ENCODE data around the gene PCDHB1.
"Not testable (repeated sequence)": the region's sequence is repeated elsewhere in the genome, so short reads cannot be mapped to it uniquely, and the experiment has no call there.

Gene PCDHB1

GRCh38 chr5:141039061-141039460 is 12.1 kb upstream of the PCDHB1 start:
- peaks cover 2% of the 10 kb centered on the region for H3K9me3 Mint-ChIP-seq
- no peak overlapping the region for H3K4me3 Mint-ChIP-seq
- ATAC-seq (ENCODE audit: low read depth), result no peak
- H3K27ac Mint-ChIP-seq, result no peak overlapping the region
- no peaks in the 10 kb centered on the region for H3K27me3 Mint-ChIP-seq
- no peaks in the 10 kb centered on the region for H3K36me3 Mint-ChIP-seq
- no peaks in the 10 kb centered on the region for H3K4me1 Mint-ChIP-seq
- DNase-seq (ENCODE audit: low spot score in 2 of 2), result no peak

GRCh38 chr5:141039517-141039916 is 11.7 kb upstream of the PCDHB1 start:
- ATAC-seq (ENCODE audit: low read depth) (no peak), DNase-seq (ENCODE audit: low spot score in 2 of 2) (no peak)
- Mint-ChIP-seq H3K4me1 (no peaks in the 10 kb centered on the region), H3K9me3 (peaks cover 2% of the 10 kb centered on the region), H3K36me3 (no peaks in the 10 kb centered on the region), H3K27me3 (peaks cover 2% of the 10 kb centered on the region), H3K4me3 (no peak overlapping the region), H3K27ac (no peak overlapping the region)

GRCh38 chr5:141040093-141040770 is 10.9 kb upstream of the PCDHB1 start:
- H3K4me3 Mint-ChIP-seq, result no peak overlapping the region
- ATAC-seq (ENCODE audit: low read depth) (no peak), DNase-seq (ENCODE audit: low spot score in 2 of 2) (no peak)
- H3K9me3 Mint-ChIP-seq, result peaks cover 2% of the 10 kb centered on the region
- H3K36me3 Mint-ChIP-seq, result no peaks in the 10 kb centered on the region
- H3K27me3 Mint-ChIP-seq, result peaks cover 2% of the 10 kb centered on the region
- no peak overlapping the region for H3K27ac Mint-ChIP-seq
- H3K4me1 Mint-ChIP-seq, result no peaks in the 10 kb centered on the region

- no peak overlapping the region for H3K27ac Mint-ChIP-seq
- peak; percentile 26 to 47 for DNase-seq (ENCODE audit: low spot score in 2 of 2)
- no peak overlapping the region for H3K4me3 Mint-ChIP-seq
- peak; percentile 49 for ATAC-seq (ENCODE audit: low read depth)
- H3K4me1 Mint-ChIP-seq, result no peaks in the 10 kb centered on the region
- H3K27me3 Mint-ChIP-seq, result peaks cover 2% of the 10 kb centered on the region
- peaks cover 2% of the 10 kb centered on the region for H3K9me3 Mint-ChIP-seq
- no peaks in the 10 kb centered on the region for H3K36me3 Mint-ChIP-seq
Measured at GRCh38 chr5:141040771-141041426, 10.3 kb upstream of the PCDHB1 start.

- Mint-ChIP-seq H3K4me1 (no peaks in the 10 kb centered on the region), H3K4me3 (no peak overlapping the region), H3K27ac (no peak overlapping the region), H3K27me3 (peaks cover 2% of the 10 kb centered on the region), H3K36me3 (no peaks in the 10 kb centered on the region), H3K9me3 (peaks cover 2% of the 10 kb centered on the region)
- no peak for DNase-seq (ENCODE audit: low spot score in 2 of 2)
- no peak for ATAC-seq (ENCODE audit: low read depth)
Measured at GRCh38 chr5:141041427-141041785, 9.8 kb upstream of the PCDHB1 start.

GRCh38 chr5:141042555-141042954 is 8.6 kb upstream of the PCDHB1 start:
- no peak for ATAC-seq (ENCODE audit: low read depth)
- DNase-seq (ENCODE audit: low spot score in 2 of 2), result no peak
- no peaks in the 10 kb centered on the region for H3K4me1 Mint-ChIP-seq
- peaks cover 2% of the 10 kb centered on the region for H3K9me3 Mint-ChIP-seq
- H3K36me3 Mint-ChIP-seq, result no peaks in the 10 kb centered on the region
- H3K27ac Mint-ChIP-seq, result no peak overlapping the region
- H3K4me3 Mint-ChIP-seq, result no peak overlapping the region
- peaks cover 2% of the 10 kb centered on the region for H3K27me3 Mint-ChIP-seq

GRCh38 chr5:141051521-141051866 is 320 bp downstream of the PCDHB1 start:
- peaks cover 3% of the 10 kb centered on the region for H3K4me1 Mint-ChIP-seq
- no peak for DNase-seq (ENCODE audit: low spot score in 2 of 2)
- H3K36me3 Mint-ChIP-seq, result no peaks in the 10 kb centered on the region
- no peak for ATAC-seq (ENCODE audit: low read depth)
- H3K9me3 Mint-ChIP-seq, result peaks cover 4% of the 10 kb centered on the region
- no peak overlapping the region for H3K27ac Mint-ChIP-seq
- peaks cover 7% of the 10 kb centered on the region for H3K27me3 Mint-ChIP-seq
- H3K4me3 Mint-ChIP-seq, result no peak overlapping the region

- Mint-ChIP-seq H3K27ac (no peak overlapping the region), H3K27me3 (no peaks in the 10 kb centered on the region), H3K36me3 (no peaks in the 10 kb centered on the region), H3K4me3 (no peak overlapping the region), H3K4me1 (no peaks in the 10 kb centered on the region), H3K9me3 (peaks cover 8% of the 10 kb centered on the region)
- DNase-seq (ENCODE audit: low spot score in 2 of 2), result no peak
- no peak for ATAC-seq (ENCODE audit: low read depth)
Measured at GRCh38 chr5:141077826-141078225, 26.7 kb downstream of the PCDHB1 start.

GRCh38 chr5:141082228-141082627 is 31.1 kb downstream of the PCDHB1 start:
- H3K36me3 Mint-ChIP-seq, result no peaks in the 10 kb centered on the region
- no peak overlapping the region for H3K4me3 Mint-ChIP-seq
- ATAC-seq (ENCODE audit: low read depth), result no peak
- H3K27ac Mint-ChIP-seq, result no peak overlapping the region
- peaks cover 2% of the 10 kb centered on the region for H3K27me3 Mint-ChIP-seq
- no peak for DNase-seq (ENCODE audit: low spot score in 2 of 2)
- peaks cover 3% of the 10 kb centered on the region for H3K4me1 Mint-ChIP-seq
- peaks cover 6% of the 10 kb centered on the region for H3K9me3 Mint-ChIP-seq

GRCh38 chr5:141084487-141084989 is 33.4 kb downstream of the PCDHB1 start:
- Mint-ChIP-seq H3K4me3 (peak overlapping the region; percentile 82), H3K36me3 (no peaks in the 10 kb centered on the region), H3K4me1 (peaks cover 3% of the 10 kb centered on the region), H3K27me3 (peaks cover 2% of the 10 kb centered on the region), H3K9me3 (peaks cover 6% of the 10 kb centered on the region), H3K27ac (no peak overlapping the region)
- ATAC-seq (ENCODE audit: low read depth) (peak; percentile 53), DNase-seq (ENCODE audit: low spot score in 2 of 2) (no peak)

- Mint-ChIP-seq H3K9me3 (peaks cover 7% of the 10 kb centered on the region), H3K27me3 (peaks cover 6% of the 10 kb centered on the region), H3K4me1 (no peaks in the 10 kb centered on the region), H3K27ac (no peak within 1 kb of the TSS), H3K36me3 (no peaks in the 10 kb centered on the region), H3K4me3 (no peak within 1 kb of the TSS)
- ATAC-seq (ENCODE audit: low read depth) (no peak), DNase-seq (ENCODE audit: low spot score in 2 of 2) (no peak)
Measured at GRCh38 chr5:141094481-141095262, 43.5 kb downstream of the PCDHB1 start, which contains the start of gene PCDHB2. PCDHB2 (plus strand) TSS chr5:141094615; CDS start chr5:141094791, 176 bp downstream.

GRCh38 chr5:141095263-141095641 is 44.1 kb downstream of the PCDHB1 start:
- Mint-ChIP-seq H3K27ac (no peak overlapping the region), H3K36me3 (no peaks in the 10 kb centered on the region), H3K27me3 (peaks cover 5% of the 10 kb centered on the region), H3K4me3 (no peak overlapping the region), H3K9me3 (peaks cover 7% of the 10 kb centered on the region), H3K4me1 (no peaks in the 10 kb centered on the region)
- ATAC-seq (ENCODE audit: low read depth) (no peak), DNase-seq (ENCODE audit: low spot score in 2 of 2) (no peak)

GRCh38 chr5:141096181-141096580 is 45.0 kb downstream of the PCDHB1 start:
- H3K4me3 Mint-ChIP-seq; ATAC-seq (ENCODE audit: low read depth); H3K27me3 Mint-ChIP-seq; H3K4me1 Mint-ChIP-seq; H3K36me3 Mint-ChIP-seq; H3K27ac Mint-ChIP-seq; DNase-seq (ENCODE audit: low spot score in 2 of 2); H3K9me3 Mint-ChIP-seq: not testable (repeated sequence)

GRCh38 chr5:141096586-141096985 is 45.4 kb downstream of the PCDHB1 start:
- H3K36me3 Mint-ChIP-seq; DNase-seq (ENCODE audit: low spot score in 2 of 2); H3K4me3 Mint-ChIP-seq; ATAC-seq (ENCODE audit: low read depth); H3K27ac Mint-ChIP-seq; H3K4me1 Mint-ChIP-seq; H3K27me3 Mint-ChIP-seq; H3K9me3 Mint-ChIP-seq: not testable (repeated sequence)
